ENCODE measurements around the gene STX7.

GRCh38 chr6:132552372-132552771, 39.5 kb upstream of the STX7 start, which contains the start of gene TAAR8:
- TF ChIP-seq CTCF (IDR thresholded peaks at IDR 0.05; ENCODE audit: borderline replicate concordance, extremely low read depth, low read length, poor library complexity, severe bottlenecking) (no peak), EZH2 (IDR thresholded peaks at IDR 0.05; ENCODE audit: borderline replicate concordance, low read depth, low read length, severe bottlenecking) (no peak)
